ENCODE measurements around the gene HDAC4. TPM values are rescaled to one million over a fixed set of nuclear protein-coding genes. Genes with fewer than 3 reads are reported as not detected.

Gene HDAC4
- total RNA-seq, 1 experiment from 2014 or later: 47.6 TPM

DNA sequence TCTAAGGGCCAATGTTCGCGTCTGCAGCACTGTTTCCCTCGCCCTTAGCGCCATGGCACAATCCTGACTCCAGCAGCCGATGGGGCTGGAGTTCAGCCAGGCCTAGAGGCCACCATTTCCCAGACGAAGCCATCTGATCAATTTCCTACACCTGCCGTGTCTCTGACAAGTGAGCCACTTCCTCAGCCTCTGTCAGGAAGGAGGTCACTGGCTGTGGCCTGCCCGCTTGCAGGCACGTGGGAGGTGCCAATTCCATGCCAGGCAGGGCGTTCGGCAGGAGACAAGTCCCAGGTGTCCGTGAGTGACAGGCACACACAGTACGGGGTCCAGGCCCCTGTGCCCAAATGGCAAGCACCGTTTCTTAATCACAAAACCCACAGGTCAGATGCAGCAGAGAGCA, 318.4 kb downstream of the HDAC4 start:
- Histone ChIP-seq H3K36me3 (ENCODE audit: control insufficient read depth in 1 of 2, insufficient read depth in 2 of 2, low read length in 2 of 2) (no peaks in the 10 kb centered on the region), H3K4me1 (ENCODE audit: control insufficient read depth in 1 of 2, insufficient read depth in 2 of 2, low read length in 2 of 2) (no peaks in the 10 kb centered on the region), H3K79me2 (ENCODE audit: insufficient read depth, low read length) (no peaks in the 10 kb centered on the region), H3K9ac (ENCODE audit: low read length) (no peak overlapping the region), H3K4me2 (ENCODE audit: low read length) (no peak overlapping the region), H3K27ac (ENCODE audit: low read depth, low read length) (no peak overlapping the region), H3K9me2 (ENCODE audit: insufficient read depth) (no peaks in the 10 kb centered on the region), H3K27me3 (ENCODE audit: insufficient read depth, low read length) (no peaks in the 10 kb centered on the region), H2AFZ (ENCODE audit: low read depth, low read length, poor library complexity, severe bottlenecking) (no peak overlapping the region), H3K4me3 (replicated peaks in 1 of 2; ENCODE audit: low read depth in 1 of 2, low read length in 2 of 2) (no peak overlapping the region), H3K9me3 (ENCODE audit: control insufficient read depth in 1 of 2, insufficient read depth in 1 of 2, low read depth in 1 of 2, low read length in 2 of 2) (no peaks in the 10 kb centered on the region), H4K20me1 (ENCODE audit: insufficient read depth) (no peaks in the 10 kb centered on the region)
- TF ChIP-seq, protein P1, sequence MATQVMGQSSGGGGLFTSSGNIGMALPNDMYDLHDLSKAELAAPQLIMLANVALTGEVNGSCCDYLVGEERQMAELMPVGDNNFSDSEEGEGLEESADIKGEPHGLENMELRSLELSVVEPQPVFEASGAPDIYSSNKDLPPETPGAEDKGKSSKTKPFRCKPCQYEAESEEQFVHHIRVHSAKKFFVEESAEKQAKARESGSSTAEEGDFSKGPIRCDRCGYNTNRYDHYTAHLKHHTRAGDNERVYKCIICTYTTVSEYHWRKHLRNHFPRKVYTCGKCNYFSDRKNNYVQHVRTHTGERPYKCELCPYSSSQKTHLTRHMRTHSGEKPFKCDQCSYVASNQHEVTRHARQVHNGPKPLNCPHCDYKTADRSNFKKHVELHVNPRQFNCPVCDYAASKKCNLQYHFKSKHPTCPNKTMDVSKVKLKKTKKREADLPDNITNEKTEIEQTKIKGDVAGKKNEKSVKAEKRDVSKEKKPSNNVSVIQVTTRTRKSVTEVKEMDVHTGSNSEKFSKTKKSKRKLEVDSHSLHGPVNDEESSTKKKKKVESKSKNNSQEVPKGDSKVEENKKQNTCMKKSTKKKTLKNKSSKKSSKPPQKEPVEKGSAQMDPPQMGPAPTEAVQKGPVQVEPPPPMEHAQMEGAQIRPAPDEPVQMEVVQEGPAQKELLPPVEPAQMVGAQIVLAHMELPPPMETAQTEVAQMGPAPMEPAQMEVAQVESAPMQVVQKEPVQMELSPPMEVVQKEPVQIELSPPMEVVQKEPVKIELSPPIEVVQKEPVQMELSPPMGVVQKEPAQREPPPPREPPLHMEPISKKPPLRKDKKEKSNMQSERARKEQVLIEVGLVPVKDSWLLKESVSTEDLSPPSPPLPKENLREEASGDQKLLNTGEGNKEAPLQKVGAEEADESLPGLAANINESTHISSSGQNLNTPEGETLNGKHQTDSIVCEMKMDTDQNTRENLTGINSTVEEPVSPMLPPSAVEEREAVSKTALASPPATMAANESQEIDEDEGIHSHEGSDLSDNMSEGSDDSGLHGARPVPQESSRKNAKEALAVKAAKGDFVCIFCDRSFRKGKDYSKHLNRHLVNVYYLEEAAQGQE (IDR thresholded peaks at IDR 0.05; ENCODE audit: low read depth): no peak
- TF ChIP-seq, protein P2, sequence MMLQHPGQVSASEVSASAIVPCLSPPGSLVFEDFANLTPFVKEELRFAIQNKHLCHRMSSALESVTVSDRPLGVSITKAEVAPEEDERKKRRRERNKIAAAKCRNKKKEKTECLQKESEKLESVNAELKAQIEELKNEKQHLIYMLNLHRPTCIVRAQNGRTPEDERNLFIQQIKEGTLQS (IDR thresholded peaks at IDR 0.05): no peak
- TF ChIP-seq POLR2A (IDR thresholded peaks at IDR 0.05; ENCODE audit: borderline replicate concordance, extremely low read depth, insufficient read depth, insufficient read length) (no peak), ZFX (IDR thresholded peaks at IDR 0.05) (no peak), CBX3 (IDR thresholded peaks at IDR 0.05; ENCODE audit: low read depth) (no peak), SP1 (IDR thresholded peaks at IDR 0.05; ENCODE audit: low read depth) (no peak), EZH2phosphoT487 (IDR thresholded peaks at IDR 0.05; ENCODE audit: borderline replicate concordance) (no peak), JUND (IDR thresholded peaks at IDR 0.05) (no peak), FOSL1 (IDR thresholded peaks at IDR 0.05; ENCODE audit: low read depth) (no peak), EZH2 (IDR thresholded peaks at IDR 0.05) (no peak), POLR2AphosphoS5 (IDR thresholded peaks at IDR 0.05; ENCODE audit: low read depth, low read length) (no peak)
- TF ChIP-seq, protein P3, sequence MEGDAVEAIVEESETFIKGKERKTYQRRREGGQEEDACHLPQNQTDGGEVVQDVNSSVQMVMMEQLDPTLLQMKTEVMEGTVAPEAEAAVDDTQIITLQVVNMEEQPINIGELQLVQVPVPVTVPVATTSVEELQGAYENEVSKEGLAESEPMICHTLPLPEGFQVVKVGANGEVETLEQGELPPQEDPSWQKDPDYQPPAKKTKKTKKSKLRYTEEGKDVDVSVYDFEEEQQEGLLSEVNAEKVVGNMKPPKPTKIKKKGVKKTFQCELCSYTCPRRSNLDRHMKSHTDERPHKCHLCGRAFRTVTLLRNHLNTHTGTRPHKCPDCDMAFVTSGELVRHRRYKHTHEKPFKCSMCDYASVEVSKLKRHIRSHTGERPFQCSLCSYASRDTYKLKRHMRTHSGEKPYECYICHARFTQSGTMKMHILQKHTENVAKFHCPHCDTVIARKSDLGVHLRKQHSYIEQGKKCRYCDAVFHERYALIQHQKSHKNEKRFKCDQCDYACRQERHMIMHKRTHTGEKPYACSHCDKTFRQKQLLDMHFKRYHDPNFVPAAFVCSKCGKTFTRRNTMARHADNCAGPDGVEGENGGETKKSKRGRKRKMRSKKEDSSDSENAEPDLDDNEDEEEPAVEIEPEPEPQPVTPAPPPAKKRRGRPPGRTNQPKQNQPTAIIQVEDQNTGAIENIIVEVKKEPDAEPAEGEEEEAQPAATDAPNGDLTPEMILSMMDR (IDR thresholded peaks at IDR 0.05 in 2 of 3, conservative IDR thresholded peaks at IDR 0.05 in 1 of 3; ENCODE audit: borderline replicate concordance in 1 of 3, insufficient read depth in 1 of 3, low read depth in 2 of 3, low read length in 2 of 3): no peak
- intact Hi-C loops (cut with micrococcal nuclease): no loop called here
- ATAC-seq (no peak), DNase-seq (ENCODE audit: low read depth, low spot score) (no peak)
- RAD21 ChIA-PET (ENCODE audit: low non-redundant PET in 1 of 2, low total read pairs in 2 of 2, uncharacterized antibody in 2 of 2, unreplicated experiment in 2 of 2): no interaction called here
- POLR2A ChIA-PET: no interaction called here
- CTCF ChIA-PET: no interaction called here
- no TSS peak for BruUV-seq (replicated peaks)
